Activated naive CD8-positive, alpha-beta T cell treated with anti-CD3 and anti-CD28 coated beads, Interleukin-2, amount 10 ng/mL, durations not matched to agents 7 days and 5 days (primary cell): ENCODE measurements around the gene OR1B1. TPM values are rescaled to one million over a fixed set of nuclear protein-coding genes. Genes with fewer than 3 reads are reported as not detected.
"Not testable (repeated sequence)": the region's sequence is repeated elsewhere in the genome, so short reads cannot be mapped to it uniquely, and the experiment has no call there.

Experiments
- ATAC-seq: fragments of 150-1000 bp; cut with Tn5 transposase; one replicate; pipeline ENCODE4 v1.10.0; 2021; ENCODE audit warnings: low read depth, moderate library complexity
- POLR2A ChIA-PET: fragments of 350-600 bp; sonication (Branson Sonifier 250); formaldehyde crosslinking; loops from one replicate; lab custom pipeline; 2021; ENCODE audit warnings: antibody characterized with exemption; lab: Charles Lee
- DNase-seq: peaks from one replicate; pipeline ENCODE4 v3.0.0; 2021
- H3K27ac Mint-ChIP-seq: one replicate; pipeline ENCODE4 v1.8.0; 2022; ENCODE audit warnings: mild to moderate bottlenecking, mixed read lengths
- H3K27me3 Mint-ChIP-seq: one replicate; pipeline ENCODE4 v1.8.0; 2022; ENCODE audit warnings: mild to moderate bottlenecking, moderate library complexity, mixed read lengths
- H3K36me3 Mint-ChIP-seq: one replicate; pipeline ENCODE4 v1.8.0; 2021; ENCODE audit warnings: mild to moderate bottlenecking, mixed read lengths
- H3K4me1 Mint-ChIP-seq: one replicate; pipeline ENCODE4 v1.8.0; 2021; ENCODE audit warnings: mixed read lengths
- H3K4me3 Mint-ChIP-seq: one replicate; pipeline ENCODE4 v1.8.0; 2022; ENCODE audit warnings: mild to moderate bottlenecking, moderate library complexity, mixed read lengths
- H3K9me3 Mint-ChIP-seq: one replicate; pipeline ENCODE4 v1.8.0; 2021; ENCODE audit warnings: mixed read lengths
- total RNA-seq, 2 experiments: library from RNA; stranded (reverse); gene quantifications; one replicate each; pipeline ENCODE4 v1.2.3, GENCODE V29; 2021

The OR1B1 gene
- not detected for total RNA-seq

DNA sequence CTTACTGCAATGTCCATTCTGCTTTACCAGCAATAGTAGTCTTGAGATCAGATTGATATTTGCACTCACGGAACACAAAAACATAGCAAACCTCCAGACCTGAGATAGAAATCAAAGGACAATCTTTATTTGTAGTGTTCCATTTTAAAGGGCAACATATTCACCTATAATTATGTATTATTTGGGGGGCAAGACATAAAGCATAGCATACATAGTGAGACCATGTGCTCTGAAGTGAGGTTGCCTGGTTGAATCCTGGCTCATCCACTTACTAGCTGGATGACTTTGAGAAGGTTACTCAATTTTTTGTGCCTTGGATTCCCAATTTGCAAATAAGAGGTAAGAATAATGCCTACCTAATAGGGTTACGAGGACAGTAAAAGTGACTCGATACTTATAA is at the start of gene OR1B1:
Gene OR1B1 (minus strand): TSS at position 101 of the 400 bp plus-strand sequence.
- no peak within 1 kb of the TSS for H3K4me3 Mint-ChIP-seq
- no peaks in the 10 kb centered on the region for H3K36me3 Mint-ChIP-seq
- POLR2A ChIA-PET, result no interaction called here

DNA sequence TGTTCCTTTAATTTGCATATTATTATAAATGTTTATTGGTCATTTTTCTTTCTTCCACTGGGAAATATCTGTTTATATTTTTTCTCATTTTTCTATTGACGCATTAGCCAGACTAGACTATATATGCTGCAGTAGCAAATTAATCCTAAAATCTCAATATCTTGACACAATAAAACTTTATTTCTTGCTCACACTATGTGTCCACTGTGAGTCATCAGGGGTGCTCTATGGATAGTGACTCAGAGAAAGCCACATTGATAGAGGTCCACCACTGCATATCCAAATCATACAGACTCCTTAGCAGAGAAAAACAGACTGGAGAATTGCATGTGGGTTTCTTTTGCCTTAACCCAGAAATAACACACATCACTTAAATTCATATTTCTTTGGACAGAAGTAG is 38.3 kb upstream of the OR1B1 start:
- no peak overlapping the region for H3K27ac Mint-ChIP-seq
- POLR2A ChIA-PET, result no interaction called here
- no peak overlapping the region for H3K4me3 Mint-ChIP-seq
- DNase-seq (no peak), ATAC-seq (no peak)
- H3K4me1 Mint-ChIP-seq, result no peaks in the 10 kb centered on the region
- no peaks in the 10 kb centered on the region for H3K36me3 Mint-ChIP-seq
- H3K9me3 Mint-ChIP-seq, result no peaks in the 10 kb centered on the region
- H3K27me3 Mint-ChIP-seq, result no peaks in the 10 kb centered on the region

More for the DNA sequence above, at the start of gene OR1B1:
- H3K4me1 Mint-ChIP-seq, result no peaks in the 10 kb centered on the region
- DNase-seq (no peak), ATAC-seq (no peak)
- H3K9me3 Mint-ChIP-seq, result peaks cover 3% of the 10 kb centered on the region
- H3K27me3 Mint-ChIP-seq, result peaks cover 2% of the 10 kb centered on the region
- no peak within 1 kb of the TSS for H3K27ac Mint-ChIP-seq

DNA sequence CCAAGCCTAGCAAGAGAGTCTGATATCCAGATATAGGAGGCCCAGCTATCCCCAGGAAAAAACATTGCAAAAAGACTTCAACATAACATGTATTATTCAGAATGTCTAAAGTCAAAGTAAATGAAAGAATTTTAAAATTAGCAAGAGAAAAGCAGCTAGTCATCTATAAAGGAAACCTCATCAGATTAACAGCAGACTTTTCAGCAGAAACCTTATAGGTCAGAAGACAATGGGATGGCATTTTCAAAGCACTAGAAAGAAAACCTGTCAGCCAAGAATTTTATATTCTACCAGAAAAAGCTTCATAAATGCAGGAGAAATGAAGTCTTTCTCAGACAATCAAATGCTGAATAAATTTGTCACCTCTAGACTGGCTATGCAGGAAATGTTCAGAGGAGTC is 27.4 kb upstream of the OR1B1 start:
- no peak overlapping the region for H3K4me3 Mint-ChIP-seq
- no peaks in the 10 kb centered on the region for H3K4me1 Mint-ChIP-seq
- H3K36me3 Mint-ChIP-seq, result no peaks in the 10 kb centered on the region
- DNase-seq (no peak), ATAC-seq (no peak)
- no peak overlapping the region for H3K27ac Mint-ChIP-seq
- POLR2A ChIA-PET, result no interaction called here
- H3K9me3 Mint-ChIP-seq, result peaks cover 10% of the 10 kb centered on the region
- H3K27me3 Mint-ChIP-seq, result peaks cover 2% of the 10 kb centered on the region

DNA sequence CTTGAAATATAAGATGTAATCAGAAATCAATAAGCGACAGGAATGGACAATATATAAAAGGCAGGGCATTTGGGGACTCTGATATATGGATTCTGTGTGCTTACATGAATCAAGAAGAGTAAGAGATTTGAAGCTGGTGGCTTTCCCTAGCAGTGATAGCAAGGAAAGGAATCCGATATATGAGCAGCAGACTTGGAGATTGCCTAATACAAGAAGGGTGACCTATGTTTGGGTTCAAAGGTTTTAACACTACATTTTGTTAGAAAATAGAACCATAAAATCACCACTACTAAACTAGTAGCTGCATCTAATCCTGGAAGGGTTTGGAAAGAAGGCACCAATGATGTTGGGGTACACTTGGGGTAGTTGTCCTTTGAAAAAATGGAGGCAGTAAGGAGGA is 15.1 kb upstream of the OR1B1 start:
- Mint-ChIP-seq H3K4me3 (no peak overlapping the region), H3K9me3 (peaks cover 10% of the 10 kb centered on the region), H3K27ac (no peak overlapping the region), H3K4me1 (no peaks in the 10 kb centered on the region), H3K36me3 (no peaks in the 10 kb centered on the region), H3K27me3 (peaks cover 10% of the 10 kb centered on the region)
- DNase-seq (no peak), ATAC-seq (no peak)
- POLR2A ChIA-PET, result no interaction called here

DNA sequence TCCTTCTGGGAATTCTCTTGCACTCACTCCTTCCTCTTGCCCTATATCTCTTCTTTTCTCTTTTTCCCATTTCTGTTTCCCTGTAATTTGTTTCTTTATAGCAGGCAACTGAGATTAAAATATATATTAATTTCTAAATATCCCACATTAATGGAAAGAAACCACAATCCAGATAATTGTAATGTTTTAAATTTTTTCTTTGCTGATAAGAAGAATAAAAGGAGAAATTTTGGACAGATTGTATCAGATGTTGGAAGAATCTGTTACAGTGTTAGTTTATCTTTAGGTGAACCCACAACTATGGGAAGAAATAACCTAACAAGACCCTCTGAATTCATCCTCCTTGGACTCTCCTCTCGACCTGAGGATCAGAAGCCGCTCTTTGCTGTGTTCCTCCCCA is 4.0 kb upstream of the OR1B1 start, which contains the start of gene OR1L1:
Gene OR1L1 (plus strand): TSS at position 301 of the 400 bp plus-strand sequence. CDS start 0 bp downstream, at position 301.
- ATAC-seq (no peak), DNase-seq (no peak)
- Mint-ChIP-seq H3K27me3 (peaks cover 2% of the 10 kb centered on the region), H3K27ac (no peak within 1 kb of the TSS), H3K4me1 (no peaks in the 10 kb centered on the region), H3K9me3 (peaks cover 2% of the 10 kb centered on the region), H3K4me3 (no peak within 1 kb of the TSS), H3K36me3 (no peaks in the 10 kb centered on the region)
- POLR2A ChIA-PET, result no interaction called here

DNA sequence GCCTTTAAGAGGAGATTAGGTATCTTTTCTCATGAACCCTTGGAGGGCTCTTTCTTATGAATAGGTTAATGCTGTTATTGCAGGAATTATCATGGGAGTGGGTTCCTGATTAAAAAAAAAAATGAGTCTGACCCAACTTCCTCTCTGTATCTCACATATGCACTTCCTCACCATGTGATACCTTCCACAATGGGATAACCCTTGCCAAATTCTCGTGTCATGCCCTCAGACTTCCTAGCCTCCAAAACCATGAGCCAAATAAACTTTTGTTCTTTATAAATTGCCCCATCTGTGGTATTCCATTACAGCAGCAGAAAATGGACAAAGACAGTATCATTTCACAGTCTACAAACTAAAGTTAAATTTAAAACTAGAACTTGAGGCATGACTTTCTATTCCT is 1.0 kb downstream of the OR1B1 start:
- peaks cover 3% of the 10 kb centered on the region for H3K9me3 Mint-ChIP-seq
- DNase-seq (no peak), ATAC-seq (no peak)
- H3K4me1 Mint-ChIP-seq, result no peaks in the 10 kb centered on the region
- POLR2A ChIA-PET, result no interaction called here
- H3K36me3 Mint-ChIP-seq, result no peaks in the 10 kb centered on the region
- no peak overlapping the region for H3K4me3 Mint-ChIP-seq
- H3K27ac Mint-ChIP-seq, result no peak overlapping the region
- H3K27me3 Mint-ChIP-seq, result peaks cover 2% of the 10 kb centered on the region

DNA sequence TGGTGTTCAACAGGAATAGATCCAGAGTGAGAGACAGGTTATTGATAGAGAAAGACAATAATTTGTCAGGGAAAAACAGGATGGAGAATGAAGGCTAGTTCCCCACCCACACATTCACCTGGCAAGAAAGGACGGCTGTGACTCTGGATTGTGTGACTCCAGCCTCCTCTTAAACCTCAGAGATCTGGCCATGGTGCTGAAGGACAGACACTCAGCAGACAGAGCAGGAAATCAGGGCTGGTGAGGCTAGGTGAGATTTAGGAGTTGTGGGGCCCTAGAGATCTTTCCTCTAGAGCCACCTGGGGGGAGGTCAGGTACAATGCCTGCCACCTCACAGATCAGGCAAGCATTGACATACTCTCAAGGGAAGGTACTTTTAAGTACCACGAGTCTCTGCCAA is 15.2 kb downstream of the OR1B1 start:
- Mint-ChIP-seq H3K36me3 (no peaks in the 10 kb centered on the region), H3K4me1 (no peaks in the 10 kb centered on the region), H3K27me3 (peaks cover 12% of the 10 kb centered on the region), H3K4me3 (no peak overlapping the region), H3K27ac (no peak overlapping the region), H3K9me3 (peaks cover 8% of the 10 kb centered on the region)
- POLR2A ChIA-PET, result no interaction called here
- no peak for ATAC-seq
- no peak for DNase-seq

DNA sequence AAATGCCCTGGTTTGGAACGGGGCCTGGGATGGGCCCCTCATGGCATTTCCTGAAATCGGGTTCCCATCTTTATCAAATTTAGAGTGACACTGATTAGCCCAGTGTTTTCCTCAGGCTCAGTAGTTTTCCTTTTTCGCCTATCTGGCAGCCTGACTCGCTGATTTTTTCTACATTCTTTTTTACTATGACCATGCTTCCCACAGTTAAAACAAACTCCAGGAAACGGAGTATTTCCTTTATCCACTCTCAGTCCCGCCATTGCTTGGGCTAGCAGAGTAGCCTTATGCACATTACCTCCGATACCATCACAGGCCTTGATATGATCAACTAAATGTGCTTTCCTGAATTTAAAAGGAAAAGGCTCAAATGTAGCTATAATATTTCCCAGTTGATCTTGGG is 37.4 kb downstream of the OR1B1 start:
- POLR2A ChIA-PET, result no interaction called here
- no peak overlapping the region for H3K27ac Mint-ChIP-seq
- no peak for DNase-seq
- peaks cover 1% of the 10 kb centered on the region for H3K9me3 Mint-ChIP-seq
- H3K4me3 Mint-ChIP-seq, result no peak overlapping the region
- H3K27me3 Mint-ChIP-seq, result no peaks in the 10 kb centered on the region
- no peak for ATAC-seq
- H3K36me3 Mint-ChIP-seq, result no peaks in the 10 kb centered on the region
- H3K4me1 Mint-ChIP-seq, result no peaks in the 10 kb centered on the region

DNA sequence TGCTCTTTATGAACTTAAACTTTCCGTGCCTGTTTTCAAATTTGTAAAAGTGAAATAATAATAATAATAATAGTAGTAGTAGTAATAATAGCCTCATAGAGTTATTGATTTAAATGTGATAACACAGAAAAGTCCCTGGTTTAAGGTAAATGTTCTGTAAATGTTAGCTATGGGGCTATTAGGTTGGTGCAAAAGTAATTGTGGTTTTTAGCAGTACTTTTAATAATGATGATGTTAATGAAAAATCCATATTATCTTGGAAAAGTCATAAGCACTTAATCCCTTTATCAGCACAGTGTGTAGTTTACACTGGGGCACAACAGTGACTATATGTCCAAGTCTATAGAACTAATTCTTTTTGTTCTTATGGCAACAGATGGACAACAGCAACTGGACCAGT is 43.1 kb downstream of the OR1B1 start, which contains the start of gene OR1Q1:
Gene OR1Q1 (plus strand): TSS at position 377 of the 400 bp plus-strand sequence. CDS start 0 bp downstream, at position 377.
- Mint-ChIP-seq H3K9me3 (no peaks in the 10 kb centered on the region), H3K4me3 (no peak within 1 kb of the TSS), H3K27me3 (peaks cover 2% of the 10 kb centered on the region), H3K36me3 (no peaks in the 10 kb centered on the region), H3K27ac (no peak within 1 kb of the TSS), H3K4me1 (no peaks in the 10 kb centered on the region)
- ATAC-seq (no peak), DNase-seq (no peak)
- POLR2A ChIA-PET, result no interaction called here

DNA sequence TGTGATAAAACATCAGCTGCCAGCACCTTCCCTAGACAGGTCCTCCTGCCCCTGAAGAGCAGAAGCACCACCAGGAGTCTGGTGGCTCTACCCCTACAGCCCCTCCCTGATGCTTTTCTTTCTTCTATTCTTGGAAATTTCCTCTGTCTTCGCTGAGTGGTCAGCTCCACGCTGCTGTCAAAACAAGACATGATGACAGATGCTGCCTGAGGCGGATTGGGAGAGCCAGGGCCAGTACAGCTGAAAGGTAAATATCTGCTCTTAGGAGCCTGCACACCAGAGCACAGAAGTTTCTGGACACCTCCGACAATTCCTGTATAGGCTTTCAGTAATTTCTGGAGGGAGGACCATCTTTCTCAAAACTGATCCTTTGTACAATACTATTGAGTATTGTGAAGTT is 47.6 kb downstream of the OR1B1 start:
- POLR2A ChIA-PET, result no interaction called here
- no peak overlapping the region for H3K4me3 Mint-ChIP-seq
- H3K9me3 Mint-ChIP-seq, result no peaks in the 10 kb centered on the region
- ATAC-seq (no peak), DNase-seq (no peak)
- H3K27ac Mint-ChIP-seq, result no peak overlapping the region
- no peaks in the 10 kb centered on the region for H3K36me3 Mint-ChIP-seq
- H3K4me1 Mint-ChIP-seq, result no peaks in the 10 kb centered on the region
- H3K27me3 Mint-ChIP-seq, result peaks cover 6% of the 10 kb centered on the region

DNA sequence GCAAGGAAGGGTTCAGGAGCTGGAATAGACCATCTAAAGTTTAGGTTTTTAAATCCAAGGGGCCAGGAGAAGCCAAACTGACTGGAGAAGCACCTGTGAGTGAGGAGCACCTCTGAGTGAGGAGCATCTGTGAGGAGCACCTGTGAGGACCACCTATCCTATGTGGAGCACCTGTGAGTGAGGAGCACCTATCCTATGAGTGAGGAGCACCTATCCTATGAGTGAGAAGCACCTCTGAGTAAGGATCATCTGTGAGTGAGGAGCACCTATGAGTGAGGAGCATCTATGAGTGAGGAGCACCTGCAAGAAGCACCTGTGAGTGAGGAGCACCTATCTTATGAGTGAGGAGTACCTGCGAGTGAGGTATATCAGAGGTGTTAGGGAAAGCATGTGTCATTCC is 50.8 kb downstream of the OR1B1 start:
- Mint-ChIP-seq H3K9me3 (peaks cover 2% of the 10 kb centered on the region), H3K36me3 (no peaks in the 10 kb centered on the region), H3K4me1 (no peaks in the 10 kb centered on the region), H3K27me3 (peaks cover 6% of the 10 kb centered on the region), H3K27ac (no peak overlapping the region), H3K4me3 (no peak overlapping the region)
- DNase-seq (no peak), ATAC-seq (no peak)
- POLR2A ChIA-PET, result interaction anchor here (0.6 kb wide), 1 partner anchor 155 kb away, joined by 3 read pairs; no protein-coding TSS in a partner anchor

DNA sequence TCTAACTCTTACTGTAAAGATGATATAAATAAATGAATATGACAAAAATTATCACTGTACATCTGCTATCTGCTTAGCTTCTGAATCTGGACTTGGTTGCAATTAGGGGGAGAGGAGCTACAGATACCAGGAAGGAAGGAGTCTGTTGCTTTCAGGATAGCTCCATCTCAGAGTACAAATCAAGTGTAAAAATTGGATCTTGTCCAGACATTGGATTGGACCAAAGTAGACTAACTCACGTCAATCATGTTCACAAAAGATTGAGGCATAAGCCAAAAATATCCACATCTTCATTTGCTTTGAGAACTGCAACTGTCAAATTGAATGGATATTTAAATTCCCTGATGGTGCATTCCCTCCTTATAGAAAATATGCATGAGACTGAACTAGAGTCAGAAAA is 51.7 kb downstream of the OR1B1 start:
- Mint-ChIP-seq H3K9me3 (peaks cover 7% of the 10 kb centered on the region), H3K27me3 (peaks cover 6% of the 10 kb centered on the region), H3K27ac (no peak overlapping the region), H3K36me3 (no peaks in the 10 kb centered on the region), H3K4me3 (no peak overlapping the region), H3K4me1 (no peaks in the 10 kb centered on the region)
- no peak for ATAC-seq
- no peak for DNase-seq
- POLR2A ChIA-PET, result no interaction called here

DNA sequence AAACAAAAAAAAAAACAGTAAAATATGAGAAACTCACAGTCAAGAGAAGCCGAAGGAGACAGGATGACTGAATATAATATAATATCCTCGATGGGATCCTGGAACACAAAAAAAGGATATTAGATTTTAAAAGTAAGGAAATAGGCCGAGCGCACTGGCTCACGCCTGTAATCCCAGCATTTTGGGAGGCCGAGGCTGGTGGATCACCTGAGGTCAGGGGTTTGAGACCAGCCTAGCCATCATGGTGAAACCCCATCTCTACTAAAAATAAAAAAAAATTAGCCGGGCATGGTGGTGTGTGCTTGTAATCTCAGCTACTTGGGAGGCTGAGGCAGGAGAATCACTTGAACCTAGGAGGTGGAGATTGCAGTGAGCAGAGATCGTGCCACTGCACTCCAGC is 74.1 kb downstream of the OR1B1 start, which contains the start of gene OR1L8:
Gene OR1L8 (minus strand): TSS at position 101 of the 400 bp plus-strand sequence. CDS start 14,907 bp downstream, outside the sequence.
- H3K4me3 Mint-ChIP-seq, ATAC-seq, H3K36me3 Mint-ChIP-seq, H3K9me3 Mint-ChIP-seq, H3K4me1 Mint-ChIP-seq, DNase-seq, POLR2A ChIA-PET, H3K27ac Mint-ChIP-seq: not testable (repeated sequence)
- H3K27me3 Mint-ChIP-seq, result peaks cover 11% of the 10 kb centered on the region

DNA sequence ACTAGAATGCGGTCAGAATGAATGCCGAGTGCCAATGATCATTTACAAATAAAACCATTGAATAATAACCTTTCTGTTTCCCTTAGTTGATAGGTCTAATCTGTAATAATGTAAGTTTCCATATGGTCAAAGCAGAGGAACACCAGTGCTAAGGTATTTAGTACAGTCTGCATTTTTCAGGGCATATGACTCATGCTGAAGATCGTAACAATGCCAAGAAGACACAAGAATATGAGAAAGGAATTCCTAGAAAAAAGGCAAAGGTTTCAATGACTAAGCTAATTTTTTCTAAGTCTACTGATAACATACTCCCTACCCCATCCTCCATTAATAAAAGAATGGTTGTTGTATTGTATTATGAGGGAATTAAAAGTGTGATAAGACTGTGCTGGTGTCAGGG is 77.1 kb downstream of the OR1B1 start:
- H3K27ac Mint-ChIP-seq, result no peak overlapping the region
- no peak for DNase-seq

More for the DNA sequence above, 77.1 kb downstream of the OR1B1 start:
- Mint-ChIP-seq H3K4me3 (no peak overlapping the region), H3K4me1 (no peaks in the 10 kb centered on the region), H3K9me3 (no peaks in the 10 kb centered on the region), H3K27me3 (peaks cover 5% of the 10 kb centered on the region), H3K36me3 (no peaks in the 10 kb centered on the region)
- no peak for ATAC-seq
- POLR2A ChIA-PET, result no interaction called here
